ENCODE data around the gene TFPI.

DNA sequence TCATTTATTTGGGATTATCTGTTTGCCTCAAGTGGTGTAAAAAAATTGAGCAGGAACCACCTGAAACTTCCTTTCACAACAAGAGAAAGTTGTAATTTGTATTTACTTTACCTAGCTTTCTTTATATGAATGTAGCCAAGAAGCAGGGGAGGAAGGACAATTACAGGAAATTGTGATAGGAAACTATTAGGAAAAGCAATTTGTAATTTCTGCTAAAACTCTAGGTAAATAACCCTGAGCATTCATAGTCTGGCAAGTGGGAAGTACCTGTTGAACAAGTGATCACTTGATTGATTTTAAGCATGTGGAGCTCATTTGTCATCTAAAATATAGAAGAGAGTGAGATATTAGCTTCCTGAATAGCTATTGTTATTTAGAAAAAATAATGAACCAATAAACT lies 5.0 kb downstream of the TFPI start:
- TF ChIP-seq, protein P1, sequence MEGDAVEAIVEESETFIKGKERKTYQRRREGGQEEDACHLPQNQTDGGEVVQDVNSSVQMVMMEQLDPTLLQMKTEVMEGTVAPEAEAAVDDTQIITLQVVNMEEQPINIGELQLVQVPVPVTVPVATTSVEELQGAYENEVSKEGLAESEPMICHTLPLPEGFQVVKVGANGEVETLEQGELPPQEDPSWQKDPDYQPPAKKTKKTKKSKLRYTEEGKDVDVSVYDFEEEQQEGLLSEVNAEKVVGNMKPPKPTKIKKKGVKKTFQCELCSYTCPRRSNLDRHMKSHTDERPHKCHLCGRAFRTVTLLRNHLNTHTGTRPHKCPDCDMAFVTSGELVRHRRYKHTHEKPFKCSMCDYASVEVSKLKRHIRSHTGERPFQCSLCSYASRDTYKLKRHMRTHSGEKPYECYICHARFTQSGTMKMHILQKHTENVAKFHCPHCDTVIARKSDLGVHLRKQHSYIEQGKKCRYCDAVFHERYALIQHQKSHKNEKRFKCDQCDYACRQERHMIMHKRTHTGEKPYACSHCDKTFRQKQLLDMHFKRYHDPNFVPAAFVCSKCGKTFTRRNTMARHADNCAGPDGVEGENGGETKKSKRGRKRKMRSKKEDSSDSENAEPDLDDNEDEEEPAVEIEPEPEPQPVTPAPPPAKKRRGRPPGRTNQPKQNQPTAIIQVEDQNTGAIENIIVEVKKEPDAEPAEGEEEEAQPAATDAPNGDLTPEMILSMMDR (IDR thresholded peaks at IDR 0.05; ENCODE audit: control extremely low read depth in 1 of 3, insufficient read depth in 1 of 3, low read depth in 1 of 3, low read length in 3 of 3) = no peak
- TF ChIP-seq CHD1 (IDR thresholded peaks at IDR 0.05; ENCODE audit: low read depth, low read length) (no peak), POLR2A (IDR thresholded peaks at IDR 0.05; ENCODE audit: control extremely low read depth in 1 of 2, low read depth in 2 of 2, low read length in 2 of 2) (no peak), TCF12 (IDR thresholded peaks at IDR 0.05; ENCODE audit: low read depth, low read length) (no peak), KDM1A (IDR thresholded peaks at IDR 0.05; ENCODE audit: borderline replicate concordance, low read length) (no peak), RNF2 (IDR thresholded peaks at IDR 0.05; ENCODE audit: borderline replicate concordance, low read depth, low read length, missing control alignments, poor library complexity, severe bottlenecking) (no peak), SP1 (IDR thresholded peaks at IDR 0.05; ENCODE audit: low read depth, low read length) (no peak), RFX5 (IDR thresholded peaks at IDR 0.05; ENCODE audit: borderline replicate concordance, low read depth, low read length) (no peak), POLR2AphosphoS5 (IDR thresholded peaks at IDR 0.05; ENCODE audit: low read depth, low read length) (no peak), CEBPB (IDR thresholded peaks at IDR 0.05; ENCODE audit: low read depth, low read length) (no peak), TAF1 (IDR thresholded peaks at IDR 0.05; ENCODE audit: low read depth, low read length) (no peak), GABPA (IDR thresholded peaks at IDR 0.05; ENCODE audit: borderline replicate concordance, insufficient read depth, low read length) (no peak)
- TF ChIP-seq, protein P2, sequence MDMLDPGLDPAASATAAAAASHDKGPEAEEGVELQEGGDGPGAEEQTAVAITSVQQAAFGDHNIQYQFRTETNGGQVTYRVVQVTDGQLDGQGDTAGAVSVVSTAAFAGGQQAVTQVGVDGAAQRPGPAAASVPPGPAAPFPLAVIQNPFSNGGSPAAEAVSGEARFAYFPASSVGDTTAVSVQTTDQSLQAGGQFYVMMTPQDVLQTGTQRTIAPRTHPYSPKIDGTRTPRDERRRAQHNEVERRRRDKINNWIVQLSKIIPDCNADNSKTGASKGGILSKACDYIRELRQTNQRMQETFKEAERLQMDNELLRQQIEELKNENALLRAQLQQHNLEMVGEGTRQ (IDR thresholded peaks at IDR 0.05; ENCODE audit: low read length) = no peak
